Smooth muscle cell (in vitro differentiated cells): ENCODE measurements around the gene MAP3K2. TPM values are rescaled to one million over a fixed set of nuclear protein-coding genes. Genes with fewer than 3 reads are reported as not detected.

Experiments
- DNase-seq: peaks from one replicate; lab custom pipeline; 2025; ENCODE audit not compliant: unreplicated experiment; lab: John Stamatoyannopoulos, UW
- H2AFZ ChIP-seq: fragments of 200-600 bp; sonication (generic); 2 replicates; pipeline ENCODE4 v1.6.0; 2016; ENCODE audit warnings: antibody characterized with exemption, low read depth, mild to moderate bottlenecking
- H3F3A ChIP-seq: fragments of 200-600 bp; sonication (generic); 2 replicates; pipeline ENCODE4 v1.6.0; 2017; ENCODE audit warnings: antibody characterized with exemption, low read depth
- H3K27ac ChIP-seq: fragments of 200-600 bp; sonication (generic); 2 replicates; pipeline ENCODE4 v1.5.1; 2016; ENCODE audit warnings: low read depth, mild to moderate bottlenecking
- H3K27me3 ChIP-seq: fragments of 200-600 bp; sonication (generic); 2 replicates; pipeline ENCODE4 v1.6.1; 2016; ENCODE audit warnings: low read depth, mild to moderate bottlenecking
- H3K36me3 ChIP-seq: fragments of 200-600 bp; sonication (generic); 2 replicates; pipeline ENCODE4 v1.5.1; 2016; ENCODE audit warnings: low read depth
- H3K4me1 ChIP-seq: fragments of 200-600 bp; sonication (generic); 2 replicates; pipeline ENCODE4 v1.5.1; 2016; ENCODE audit warnings: low read depth
- H3K4me2 ChIP-seq: fragments of 200-600 bp; sonication (generic); 2 replicates; pipeline ENCODE4 v1.6.0; 2016; ENCODE audit warnings: mild to moderate bottlenecking
- H3K4me3 ChIP-seq: fragments of 200-600 bp; sonication (generic); 2 replicates; pipeline ENCODE4 v1.5.1; 2016; ENCODE audit warnings: mild to moderate bottlenecking
- H3K79me2 ChIP-seq: fragments of 200-600 bp; sonication (generic); 2 replicates; pipeline ENCODE4 v1.6.0; 2016; ENCODE audit warnings: low read depth, mild to moderate bottlenecking
- H3K9ac ChIP-seq: fragments of 200-600 bp; sonication (generic); 2 replicates; pipeline ENCODE4 v1.6.0; 2016; ENCODE audit warnings: low read depth
- H3K9me3 ChIP-seq: fragments of 200-600 bp; sonication (generic); replicated peaks from 2 replicates; pipeline ENCODE4 v1.5.1; 2016; ENCODE audit warnings: low read depth
- H4K20me1 ChIP-seq: fragments of 200-600 bp; sonication (generic); 2 replicates; pipeline ENCODE4 v1.6.0; 2016; ENCODE audit warnings: low read depth
- WGBS: methylation state at CpG from one replicate; pipeline ENCODE4 v1.1.7; 2016; ENCODE audit warnings: low lambda C conversion rate; 5-methylcytosine and 5-hydroxymethylcytosine counted together
- polyA plus RNA-seq: library from polyadenylated mRNA; unstranded; fragments of >200 nt; fragmentation: Nextera tagmentation; extraction: Ambion mirVana; gene quantifications from 2 replicates; pipeline ENCODE4 v1.2.1, GENCODE V29; 2016
- total RNA-seq: library from RNA; depleted of rRNA; stranded (reverse); fragments of >200 nt; gene quantifications from 2 replicates; pipeline ENCODE4 v1.2.3, GENCODE V29; 2014
- TF ChIP-seq, protein P1 (sequence below): fragments of 200-600 bp; sonication (generic); IDR thresholded peaks from 2 replicates; pipeline ENCODE4 v1.5.1; 2017; ENCODE audit warnings: borderline replicate concordance, mild to moderate bottlenecking, antibody characterized with exemption; ENCODE audit not compliant: insufficient read depth, poor library complexity, severe bottlenecking

The MAP3K2 gene
- total and polyA plus RNA-seq, 2 experiments from 2014 or later: 39.2 to 46.7 TPM

DNA sequence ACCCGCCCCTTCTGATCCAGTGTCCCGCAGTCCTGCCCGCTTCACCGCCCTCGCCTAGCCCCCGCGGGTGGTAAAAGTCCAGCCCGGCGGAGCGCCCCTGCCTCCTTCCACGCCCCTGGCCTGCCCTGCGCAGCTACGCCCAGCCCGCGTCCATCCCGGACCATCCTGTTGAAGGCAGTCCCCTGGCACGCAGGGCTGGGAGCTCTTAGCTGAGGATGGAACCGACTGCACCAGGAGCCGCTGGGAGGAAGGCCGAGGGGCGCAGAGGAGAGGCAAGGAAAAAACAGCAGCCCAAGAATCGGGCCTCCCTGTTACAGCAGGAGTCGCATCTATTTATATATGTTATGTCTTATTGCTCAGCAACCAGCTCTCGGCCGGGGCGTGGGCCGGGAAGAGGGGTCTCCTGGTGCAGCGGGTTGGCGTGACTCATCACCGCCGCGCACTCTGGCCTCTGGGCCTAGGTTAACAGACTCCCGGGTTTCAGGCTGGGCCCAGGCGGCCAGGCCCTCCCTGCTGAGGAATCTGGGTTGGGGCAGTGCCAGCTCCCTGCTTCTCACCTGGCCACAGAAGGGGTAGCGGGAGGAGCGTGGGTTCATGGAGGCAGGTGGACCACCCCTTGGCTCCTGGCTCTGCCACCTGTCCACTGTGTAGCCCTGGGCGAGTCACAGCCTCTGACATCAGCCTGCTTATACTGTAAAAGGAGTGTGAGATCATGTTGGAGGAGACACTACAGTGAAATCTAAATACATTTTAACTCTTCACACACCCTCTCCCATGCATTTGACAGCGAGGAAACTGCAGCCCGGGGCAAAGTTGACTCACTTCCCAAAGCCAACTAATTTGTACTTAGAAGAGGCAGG, 13.4 kb upstream of the MAP3K2 start:
- Histone ChIP-seq H4K20me1 (no peaks in the 10 kb centered on the region), H2AFZ (no peak overlapping the region), H3K4me3 (no peak overlapping the region), H3K4me1 (no peaks in the 10 kb centered on the region), H3K4me2 (no peak overlapping the region), H3K36me3 (no peaks in the 10 kb centered on the region), H3F3A (peaks cover 4% of the 10 kb centered on the region), H3K27me3 (no peaks in the 10 kb centered on the region), H3K9me3 (no peaks in the 10 kb centered on the region), H3K27ac (peak overlapping the region; percentile 89), H3K9ac (peak overlapping the region; percentile 70), H3K79me2 (no peaks in the 10 kb centered on the region)
- WGBS: 72% methylated on average over 39 of the region's 39 CpGs
- TF ChIP-seq, protein P1, sequence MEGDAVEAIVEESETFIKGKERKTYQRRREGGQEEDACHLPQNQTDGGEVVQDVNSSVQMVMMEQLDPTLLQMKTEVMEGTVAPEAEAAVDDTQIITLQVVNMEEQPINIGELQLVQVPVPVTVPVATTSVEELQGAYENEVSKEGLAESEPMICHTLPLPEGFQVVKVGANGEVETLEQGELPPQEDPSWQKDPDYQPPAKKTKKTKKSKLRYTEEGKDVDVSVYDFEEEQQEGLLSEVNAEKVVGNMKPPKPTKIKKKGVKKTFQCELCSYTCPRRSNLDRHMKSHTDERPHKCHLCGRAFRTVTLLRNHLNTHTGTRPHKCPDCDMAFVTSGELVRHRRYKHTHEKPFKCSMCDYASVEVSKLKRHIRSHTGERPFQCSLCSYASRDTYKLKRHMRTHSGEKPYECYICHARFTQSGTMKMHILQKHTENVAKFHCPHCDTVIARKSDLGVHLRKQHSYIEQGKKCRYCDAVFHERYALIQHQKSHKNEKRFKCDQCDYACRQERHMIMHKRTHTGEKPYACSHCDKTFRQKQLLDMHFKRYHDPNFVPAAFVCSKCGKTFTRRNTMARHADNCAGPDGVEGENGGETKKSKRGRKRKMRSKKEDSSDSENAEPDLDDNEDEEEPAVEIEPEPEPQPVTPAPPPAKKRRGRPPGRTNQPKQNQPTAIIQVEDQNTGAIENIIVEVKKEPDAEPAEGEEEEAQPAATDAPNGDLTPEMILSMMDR: no peak
- DNase-seq: no peak

DNA sequence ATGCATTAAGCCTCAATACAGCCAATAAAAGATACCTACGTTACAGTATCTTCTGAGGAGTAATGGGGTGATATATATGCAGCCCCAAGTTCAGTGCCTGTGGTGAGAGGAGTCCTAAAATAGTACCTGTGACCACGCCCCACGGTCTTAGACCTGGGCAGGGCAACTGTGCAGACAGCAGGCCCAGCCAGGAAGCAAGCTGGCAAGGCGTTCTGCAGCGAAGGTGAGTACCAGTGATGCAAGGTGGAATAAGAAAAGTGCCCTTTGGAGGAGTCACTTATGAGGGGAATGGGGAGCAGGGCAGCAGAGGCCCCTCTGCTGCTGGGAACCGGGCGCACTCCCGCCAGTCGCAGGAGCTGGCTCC, 12.7 kb upstream of the MAP3K2 start:
- Histone ChIP-seq H3K79me2 (no peaks in the 10 kb centered on the region), H3K4me3 (no peak overlapping the region), H3F3A (peaks cover 4% of the 10 kb centered on the region), H3K27ac (peak overlapping the region; percentile 89), H3K36me3 (no peaks in the 10 kb centered on the region), H3K4me1 (no peaks in the 10 kb centered on the region), H3K27me3 (no peaks in the 10 kb centered on the region), H3K4me2 (no peak overlapping the region), H2AFZ (no peak overlapping the region), H3K9ac (peak overlapping the region; percentile 70), H4K20me1 (no peaks in the 10 kb centered on the region), H3K9me3 (no peaks in the 10 kb centered on the region)
- DNase-seq: no peak
- TF ChIP-seq, protein P1: no peak
- over 99% methylated on average over 9 of the region's 9 CpGs for WGBS

DNA sequence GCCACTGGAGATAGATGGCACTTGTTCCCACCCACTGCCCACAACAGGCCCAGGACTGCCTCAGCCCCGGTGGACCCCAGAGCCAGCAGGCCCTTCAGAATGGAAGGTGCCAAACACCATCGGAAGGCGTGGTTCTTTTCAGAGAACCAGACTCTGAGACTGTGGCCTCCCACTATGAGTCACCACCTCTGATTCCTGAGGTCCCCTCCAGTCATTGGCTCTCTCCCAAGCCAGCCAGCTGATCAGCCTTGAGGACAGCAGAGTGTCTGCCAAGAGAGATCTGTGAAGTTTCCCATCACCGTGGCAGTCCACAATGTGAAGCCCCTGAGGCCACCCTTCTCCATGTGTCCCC, 10.4 kb upstream of the MAP3K2 start:
- DNase-seq: no peak
- 3% methylated on average over 4 of the region's 4 CpGs for WGBS
- Histone ChIP-seq H4K20me1 (no peaks in the 10 kb centered on the region), H3K9ac (peak overlapping the region; percentile 68), H3K4me1 (no peaks in the 10 kb centered on the region), H3K4me2 (peak overlapping the region; percentile 67), H3F3A (peaks cover 4% of the 10 kb centered on the region), H3K9me3 (no peaks in the 10 kb centered on the region), H3K27ac (peak overlapping the region; percentile 94), H2AFZ (peak overlapping the region; percentile 44), H3K36me3 (no peaks in the 10 kb centered on the region), H3K4me3 (no peak overlapping the region), H3K79me2 (no peaks in the 10 kb centered on the region), H3K27me3 (no peaks in the 10 kb centered on the region)
- TF ChIP-seq, protein P1: no peak
